Left cardiac atrium (tissue), 4 donors: ENCODE results near the gene ARHGAP30. TPM values are rescaled to one million over a fixed set of nuclear protein-coding genes. Genes with fewer than 3 reads are reported as not detected.

Experiments used
- ATAC-seq, 2 donors: fragments of 200-7000 bp; cut with Tn5 transposase; one replicate each; pipeline ENCODE4 v1.9.1; 2020; ENCODE audit warnings: mild to moderate bottlenecking in 2 of 2, moderate library complexity in 2 of 2
- DNase-seq: peaks from one replicate; pipeline ENCODE4 v3.0.0-alpha.2; 2020
- intact Hi-C, 2 donors: fragments of 100-400 bp; cut with DNase I; formaldehyde crosslinking; loops; one replicate each; pipeline versions ENCODE4 v1.14.1 to v1.15.1; 2022 to 2023
- total RNA-seq, 2 donors: library from RNA; stranded (reverse); fragmentation: NEBNext Ultra II Directional; extraction: Animal tissue kit (Norgen Biotek cat#: 25700); gene quantifications; one replicate each; pipeline ENCODE4 v1.2.1, GENCODE V29; 2021
- donor health status: DM: no; HTN: yes; CAD: no.
- donor health status: DM: no; HTN: yes; CAD: no; lungs with severe emphysema.
- donor health status: DM: yes; HTN: yes; CAD: no.
- donor health status: Dilated cardiomyopathy.

ARHGAP30 gene
- total RNA-seq, 2 donors from 2014 or later = 7.4 to 10.0 TPM

DNA sequence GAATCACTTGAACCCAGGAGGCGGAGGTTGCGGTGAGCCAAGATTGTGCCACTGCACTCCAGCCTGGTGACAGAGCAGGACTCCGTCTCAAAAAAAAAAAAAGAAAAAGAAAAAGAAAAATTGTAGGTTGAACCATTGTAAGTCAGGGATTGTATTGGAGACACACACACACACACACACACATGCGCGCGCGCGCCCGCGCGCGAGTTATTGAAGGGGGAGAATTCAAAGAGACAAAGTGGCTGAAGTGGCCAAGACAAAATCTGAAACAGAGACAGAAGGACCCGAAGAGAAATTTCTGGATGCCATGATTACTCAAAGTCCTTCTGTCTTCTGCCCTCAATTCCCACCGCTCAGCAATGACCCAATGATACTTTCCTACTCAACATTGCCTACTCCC is 24.8 kb upstream of the ARHGAP30 start:
- ATAC-seq (no peak), DNase-seq (no peak)
- intact Hi-C loops = loop anchor here (10.0 kb wide), 1 partner anchor 260 kb away; no protein-coding TSS in a partner anchor

GRCh38 chr1:161092621-161093028 is 22.9 kb upstream of the ARHGAP30 start:
- ATAC-seq = no peak
- no peak for DNase-seq
- intact Hi-C loops = loop anchor here (10.0 kb wide), 1 partner anchor 258 kb away; no protein-coding TSS in a partner anchor

DNA sequence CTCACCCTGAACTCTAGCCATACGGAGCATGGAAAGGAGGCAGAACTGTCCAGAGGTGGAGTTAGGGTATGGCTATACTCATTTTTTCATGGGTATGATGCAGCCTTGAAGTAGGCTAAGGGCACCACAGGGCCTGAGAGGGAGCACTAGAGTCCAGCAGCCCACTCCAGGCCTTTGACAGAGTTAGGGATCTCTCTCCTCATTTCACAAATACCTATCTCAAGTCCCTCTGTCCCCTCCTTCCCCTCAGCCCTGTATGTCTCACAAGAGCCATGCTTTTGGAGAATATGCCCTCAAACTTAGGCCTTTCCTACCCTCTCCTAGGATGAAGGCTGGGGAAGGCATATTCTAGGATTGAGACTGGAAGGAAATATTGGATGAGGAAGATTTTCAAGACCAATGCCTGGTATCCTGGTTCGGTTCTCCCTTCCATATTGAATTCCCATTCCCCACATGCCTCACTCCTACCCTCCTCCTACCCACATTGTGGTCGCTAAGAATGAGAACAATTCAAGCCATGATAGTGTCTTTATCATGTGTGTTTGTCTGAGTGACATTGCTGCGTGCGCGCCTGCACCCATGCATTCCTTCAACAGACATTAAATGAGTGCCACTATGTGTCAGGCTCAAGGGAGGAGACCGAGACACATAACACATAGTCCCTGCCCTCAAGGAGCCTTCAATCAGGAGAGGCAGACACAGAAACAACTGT is 22.3 kb upstream of the ARHGAP30 start:
- ATAC-seq (no peak), DNase-seq (no peak)
- intact Hi-C loops = loop anchor here (10.0 kb wide), 1 partner anchor 257 kb away; no protein-coding TSS in a partner anchor

DNA sequence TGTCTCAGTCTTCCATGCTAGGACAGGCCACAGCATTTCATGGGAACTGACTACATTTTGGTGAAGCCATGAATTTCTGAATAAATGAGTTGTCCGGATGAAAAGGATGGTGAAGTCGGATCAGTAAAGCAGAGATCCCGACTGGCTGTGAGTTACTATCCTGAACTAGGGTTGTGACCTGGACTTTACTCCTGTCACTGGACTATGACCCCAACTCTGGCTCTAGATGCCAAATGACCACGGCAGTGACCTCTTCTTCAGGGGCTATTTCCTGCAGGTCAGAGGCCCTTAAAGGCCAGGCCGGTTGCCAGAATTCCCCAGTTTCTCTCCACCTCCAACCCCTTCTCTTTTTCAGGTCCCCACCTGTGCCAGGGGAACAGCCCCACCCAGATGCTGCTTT is 21.4 kb upstream of the ARHGAP30 start:
- intact Hi-C loops = loop anchor here (10.0 kb wide), 1 partner anchor 256 kb away; no protein-coding TSS in a partner anchor
- ATAC-seq = no peak
- no peak for DNase-seq

DNA sequence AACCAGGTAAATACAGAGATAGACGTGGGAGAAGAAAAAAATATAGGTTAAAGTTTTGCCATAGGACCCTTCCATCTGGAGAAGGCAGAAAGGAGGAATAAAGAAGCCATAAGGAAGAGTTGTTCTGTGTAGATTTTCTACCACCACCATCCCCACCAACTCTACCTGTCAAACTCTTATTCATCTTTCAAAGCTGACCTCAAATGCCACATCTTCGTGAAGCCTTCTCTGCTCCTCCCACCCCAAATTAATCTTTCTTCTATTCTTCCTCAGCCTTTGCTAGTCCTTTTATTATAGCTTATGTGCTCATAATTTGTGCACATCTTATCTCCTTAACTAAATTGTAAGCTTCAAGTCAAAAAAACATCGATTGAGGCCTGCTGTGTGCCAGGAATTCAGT is 20.9 kb upstream of the ARHGAP30 start:
- DNase-seq = no peak
- intact Hi-C loops = loop anchor here (10.0 kb wide), 1 partner anchor 256 kb away; no protein-coding TSS in a partner anchor

GRCh38 chr1:161089938-161090337 is 20.2 kb upstream of the ARHGAP30 start:
- intact Hi-C loops = loop anchor here (10.0 kb wide), 1 partner anchor 255 kb away; no protein-coding TSS in a partner anchor
- DNase-seq = no peak

More for the DNA sequence above, 20.9 kb upstream of the ARHGAP30 start:
- ATAC-seq = no peak

GRCh38 chr1:161089251-161089924 is 19.7 kb upstream of the ARHGAP30 start, which contains the start of gene NECTIN4:
Gene NECTIN4, minus strand, starts transcription at chr1:161089558. Its CDS starts 262 bp downstream, at chr1:161089296.
- ATAC-seq = no peak
- intact Hi-C loops = no loop called here
- no peak for DNase-seq

More at GRCh38 chr1:161089938-161090337, 20.2 kb upstream of the ARHGAP30 start:
- no peak for ATAC-seq

GRCh38 chr1:161088587-161089110 is 19.0 kb upstream of the ARHGAP30 start:
- no peak for ATAC-seq
- no peak for DNase-seq
- intact Hi-C loops = no loop called here

GRCh38 chr1:161086457-161086856 is 16.8 kb upstream of the ARHGAP30 start:
- intact Hi-C loops = no loop called here
- no peak for DNase-seq
- no peak for ATAC-seq

DNA sequence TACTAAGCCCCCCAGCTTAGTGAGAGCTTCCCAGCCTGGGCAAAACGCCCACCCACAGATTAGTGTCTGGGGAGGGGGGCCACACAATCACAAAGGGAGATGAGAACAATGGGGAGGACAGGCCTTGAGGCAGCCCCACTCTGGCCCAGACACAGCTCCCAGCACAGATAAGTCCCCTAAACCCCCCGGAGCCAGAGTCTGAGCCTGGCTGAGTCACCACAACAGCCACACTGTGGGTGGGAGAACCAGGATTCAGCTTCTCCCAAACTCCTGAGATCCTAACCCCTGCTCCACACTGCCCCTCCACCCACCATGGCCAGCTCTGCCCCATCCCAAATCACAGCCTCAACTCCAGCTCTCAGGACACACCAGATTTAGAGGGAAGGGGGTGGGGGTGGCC is 15.5 kb upstream of the ARHGAP30 start:
- intact Hi-C loops = no loop called here

GRCh38 chr1:161084597-161084988 is 14.9 kb upstream of the ARHGAP30 start:
- DNase-seq (no peak), ATAC-seq (no peak)
- intact Hi-C loops = no loop called here

More for the DNA sequence above, 15.5 kb upstream of the ARHGAP30 start:
- DNase-seq = no peak
- no peak for ATAC-seq

GRCh38 chr1:161083748-161084596 is 14.3 kb upstream of the ARHGAP30 start:
- DNase-seq (no peak), ATAC-seq (no peak)
- intact Hi-C loops = no loop called here

DNA sequence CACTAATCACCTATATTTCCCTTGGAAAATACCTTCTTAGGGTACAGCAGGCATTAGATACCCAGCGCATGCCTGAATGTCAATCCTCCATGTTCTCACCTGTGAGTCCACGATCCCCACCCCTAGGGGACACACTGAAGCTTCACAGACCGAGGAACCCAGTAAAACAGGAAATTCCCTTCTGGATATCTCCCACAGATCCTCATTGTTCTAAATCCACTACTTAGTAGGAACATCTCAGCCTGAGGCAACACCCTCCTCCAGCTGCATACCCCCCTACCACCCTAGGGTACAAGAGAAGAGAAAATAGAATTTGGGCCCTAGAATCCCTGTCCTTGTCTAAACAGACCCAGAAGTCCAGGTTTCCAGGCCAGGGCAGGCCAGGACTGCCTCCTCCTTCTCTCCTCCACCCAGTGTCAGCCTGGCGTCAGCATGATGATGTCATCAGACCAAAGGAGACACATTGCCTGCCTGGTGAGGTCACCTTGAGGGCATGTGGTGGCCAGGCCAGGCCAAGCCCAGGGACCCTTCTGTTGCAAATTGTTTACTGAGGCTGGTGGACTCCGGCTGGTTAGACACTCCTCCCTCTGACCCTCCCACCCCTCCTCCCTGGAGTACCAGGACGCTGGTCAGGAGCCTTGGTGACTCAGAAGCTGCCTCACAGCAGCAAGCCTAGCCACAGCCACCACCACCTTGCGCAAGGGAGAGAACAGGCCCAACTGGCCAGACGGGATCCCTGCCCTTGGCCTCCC is 13.5 kb upstream of the ARHGAP30 start:
- peak; percentile 66 to 93 for ATAC-seq
- intact Hi-C loops = no loop called here
- peak; percentile 86 for DNase-seq

- ATAC-seq = no peak
- intact Hi-C loops = no loop called here
- DNase-seq = no peak
Measured at GRCh38 chr1:161082483-161082882, 12.8 kb upstream of the ARHGAP30 start.

DNA sequence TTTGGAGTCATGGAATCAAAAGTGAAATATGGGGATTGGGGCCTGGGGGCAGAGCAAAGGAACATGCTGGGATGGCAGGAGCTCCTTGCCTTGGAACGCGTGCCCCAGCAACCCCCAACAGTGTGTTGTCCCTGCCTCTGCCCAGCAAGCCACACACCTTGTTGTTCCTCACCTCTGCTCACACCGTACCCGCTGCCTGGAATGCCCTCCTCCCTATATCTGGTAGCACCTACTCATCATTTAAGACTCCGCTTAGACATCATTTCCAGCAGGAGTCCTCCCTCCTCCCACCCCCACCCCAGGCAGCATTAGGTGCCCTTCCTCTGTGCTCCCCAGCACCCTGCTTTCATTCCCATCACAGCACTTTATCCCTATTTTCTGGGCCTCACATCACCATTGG is 11.8 kb upstream of the ARHGAP30 start:
- no peak for DNase-seq
- no peak for ATAC-seq
- intact Hi-C loops = no loop called here

DNA sequence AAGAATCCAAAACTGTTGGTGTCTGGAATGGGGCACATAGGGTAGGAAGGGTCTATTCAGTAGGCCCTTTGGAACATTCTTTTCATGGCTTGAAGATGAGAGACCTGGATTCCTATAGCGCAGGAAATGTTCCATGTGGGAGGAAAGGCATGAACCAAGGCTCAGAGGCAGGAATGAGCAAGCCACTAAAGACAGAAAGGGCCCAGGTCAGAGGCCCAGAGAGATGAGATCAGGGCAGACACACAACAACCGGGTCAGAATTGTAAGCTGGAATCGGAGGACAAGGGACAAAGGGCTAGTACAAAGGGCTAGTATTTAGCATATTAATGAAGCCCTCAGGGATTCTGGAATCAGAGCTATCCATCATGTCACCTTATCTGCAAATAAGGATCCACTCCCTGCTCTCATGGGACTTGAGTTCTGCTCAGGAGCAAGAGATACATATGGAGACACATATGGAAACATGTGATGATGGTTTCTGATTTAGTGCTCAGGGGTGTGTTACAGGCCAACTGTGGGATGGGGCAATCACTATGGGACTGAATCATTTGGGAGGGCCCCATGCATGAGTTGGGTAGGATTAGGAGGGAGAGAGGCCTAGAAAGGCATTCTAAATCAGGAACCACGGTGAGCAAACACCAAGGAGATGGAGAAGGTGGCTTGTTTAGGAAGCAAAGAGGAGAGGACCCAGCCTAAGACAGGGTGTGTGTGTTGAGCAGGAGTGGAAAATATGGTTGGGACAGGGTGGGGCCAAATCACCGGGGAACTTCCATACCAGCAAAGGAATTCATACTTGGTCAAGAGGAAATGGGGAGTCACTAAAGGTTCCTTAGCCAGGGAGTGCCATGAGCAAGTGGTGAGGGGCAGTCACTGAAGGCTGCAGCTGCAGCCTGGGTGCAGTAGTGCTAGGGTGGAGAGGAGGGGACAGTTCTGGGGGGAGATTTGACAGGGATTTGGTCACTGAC is 11.0 kb upstream of the ARHGAP30 start:
- no peak for DNase-seq
- intact Hi-C loops = no loop called here
- ATAC-seq = no peak

- no peak for DNase-seq
- intact Hi-C loops = no loop called here
- no peak for ATAC-seq
Measured at GRCh38 chr1:161079436-161080110, 9.9 kb upstream of the ARHGAP30 start.
